ENCODE data around the gene AVPR2. TPM values are rescaled to one million over a fixed set of nuclear protein-coding genes. Genes with fewer than 3 reads are reported as not detected.
A peak's percentile ranks its signal among the peaks of the same experiment; 100 is the strongest.

Gene AVPR2
- total and polyA plus RNA-seq, 9 donors, result 0.34 to 1.5 (median 0.55) TPM; not detected in 3

- Histone ChIP-seq H3K9me3 (no peaks in the 10 kb centered on the region), H3K4me3 (no peak overlapping the region), H3K27ac (no peak overlapping the region), H3K27me3 (no peaks in the 10 kb centered on the region), H3K36me3 (no peaks in the 10 kb centered on the region), H3K4me1 (ENCODE audit: insufficient read depth) (no peaks in the 10 kb centered on the region)
- no peak for DNase-seq
- WGBS, 3 donors, result 88 to 91% (median 88%) methylated on average over 6 of the region's 6 CpGs
- TF ChIP-seq EP300 (IDR thresholded peaks at IDR 0.05) (no peak), POLR2A (IDR thresholded peaks at IDR 0.05) (no peak)
- TF ChIP-seq, protein P1, sequence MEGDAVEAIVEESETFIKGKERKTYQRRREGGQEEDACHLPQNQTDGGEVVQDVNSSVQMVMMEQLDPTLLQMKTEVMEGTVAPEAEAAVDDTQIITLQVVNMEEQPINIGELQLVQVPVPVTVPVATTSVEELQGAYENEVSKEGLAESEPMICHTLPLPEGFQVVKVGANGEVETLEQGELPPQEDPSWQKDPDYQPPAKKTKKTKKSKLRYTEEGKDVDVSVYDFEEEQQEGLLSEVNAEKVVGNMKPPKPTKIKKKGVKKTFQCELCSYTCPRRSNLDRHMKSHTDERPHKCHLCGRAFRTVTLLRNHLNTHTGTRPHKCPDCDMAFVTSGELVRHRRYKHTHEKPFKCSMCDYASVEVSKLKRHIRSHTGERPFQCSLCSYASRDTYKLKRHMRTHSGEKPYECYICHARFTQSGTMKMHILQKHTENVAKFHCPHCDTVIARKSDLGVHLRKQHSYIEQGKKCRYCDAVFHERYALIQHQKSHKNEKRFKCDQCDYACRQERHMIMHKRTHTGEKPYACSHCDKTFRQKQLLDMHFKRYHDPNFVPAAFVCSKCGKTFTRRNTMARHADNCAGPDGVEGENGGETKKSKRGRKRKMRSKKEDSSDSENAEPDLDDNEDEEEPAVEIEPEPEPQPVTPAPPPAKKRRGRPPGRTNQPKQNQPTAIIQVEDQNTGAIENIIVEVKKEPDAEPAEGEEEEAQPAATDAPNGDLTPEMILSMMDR (IDR thresholded peaks at IDR 0.05), result no peak
- intact Hi-C loops (cut with DNase I), result no loop called here
These were observed 15.3 kb upstream of the AVPR2 start for GRCh38 chrX:153889123-153889522.

DNA sequence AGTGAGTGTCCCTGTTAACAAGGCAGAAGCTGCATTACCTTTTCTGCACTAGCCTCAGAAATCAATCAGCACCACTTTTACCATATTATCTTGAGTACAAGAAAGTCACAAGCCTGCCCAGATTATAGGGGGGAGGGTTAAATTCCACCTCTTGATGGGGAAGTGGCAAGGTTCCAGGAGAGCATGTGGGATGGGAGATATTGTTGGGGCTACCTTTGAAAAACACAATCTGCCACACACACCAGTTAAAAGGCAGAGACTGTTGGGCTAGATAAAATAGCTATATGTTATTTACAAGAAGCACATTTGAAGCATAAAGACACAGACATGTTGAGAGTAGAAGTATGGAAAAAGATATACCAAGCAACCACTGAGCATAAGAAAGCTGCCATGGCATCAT, 6.6 kb upstream of the AVPR2 start:
- Histone ChIP-seq H3K4me3 (no peak overlapping the region), H3K4me1 (ENCODE audit: insufficient read depth) (no peaks in the 10 kb centered on the region), H3K27me3 (no peaks in the 10 kb centered on the region), H3K36me3 (no peaks in the 10 kb centered on the region), H3K27ac (no peak overlapping the region), H3K9me3 (peaks cover 0 to 3% of the 10 kb centered on the region in 2 donors)
- no peak for TF ChIP-seq EP300 (IDR thresholded peaks at IDR 0.05)
- TF ChIP-seq POLR2A (IDR thresholded peaks at IDR 0.05), result no peak
- TF ChIP-seq, protein P1 (IDR thresholded peaks at IDR 0.05), result no peak
- DNase-seq, result no peak
- intact Hi-C loops (cut with DNase I), result no loop called here

DNA sequence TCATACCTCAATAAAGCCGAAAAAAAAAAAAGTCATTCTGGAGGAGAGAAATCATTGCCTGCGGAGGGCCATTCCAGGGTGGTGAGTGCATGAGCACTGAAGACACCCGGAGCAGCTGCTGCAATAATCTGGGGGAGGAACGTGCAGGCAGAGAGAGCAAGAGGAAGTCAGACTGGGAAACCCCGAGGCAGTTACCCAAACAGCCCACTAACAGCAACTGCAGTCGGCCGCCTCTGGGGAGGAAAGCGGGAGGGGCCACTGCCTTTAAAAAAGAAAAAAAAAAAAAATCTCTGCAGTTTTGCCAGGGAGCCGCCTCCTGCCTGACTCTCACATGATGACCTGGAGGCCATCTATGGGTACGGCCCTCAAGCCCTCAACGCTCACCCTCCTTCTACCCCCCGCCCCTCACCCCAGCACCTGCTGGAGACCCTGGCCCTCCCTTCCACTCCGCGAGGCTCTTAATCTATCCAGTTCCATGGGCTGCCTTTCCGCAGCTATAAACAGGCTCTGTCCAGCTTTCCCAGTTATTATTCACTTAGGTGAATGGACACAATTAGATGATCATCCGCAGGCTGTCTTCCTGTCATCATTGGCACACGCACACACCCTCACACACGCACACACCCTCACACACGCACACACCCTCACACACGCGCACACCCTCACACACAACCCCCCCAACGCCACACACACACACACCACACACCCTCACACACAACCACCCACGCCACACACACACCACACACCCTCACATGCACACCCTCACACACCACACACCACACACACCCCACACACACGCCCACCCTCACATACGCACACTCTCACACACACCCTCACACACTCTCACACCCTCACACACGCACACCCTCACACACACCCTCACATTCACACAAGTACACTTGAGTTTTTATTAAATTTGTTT, 3.4 kb upstream of the AVPR2 start:
- H3K36me3 ChIP-seq, result no peaks in the 10 kb centered on the region
- intact Hi-C loops (cut with DNase I), result no loop called here
- peaks cover 0 to 3% of the 10 kb centered on the region in 2 donors for H3K9me3 ChIP-seq
- DNase-seq, result peak in 1 of 5 donors; percentile 37
- 41 to 50% (median 42%) methylated on average over 26 of the region's 26 CpGs for WGBS, 3 donors
- no peaks in the 10 kb centered on the region for H3K4me1 ChIP-seq (ENCODE audit: insufficient read depth)
- H3K4me3 ChIP-seq, result no peak overlapping the region
- no peak overlapping the region for H3K27ac ChIP-seq
- TF ChIP-seq POLR2A (IDR thresholded peaks at IDR 0.05) (no peak), EP300 (IDR thresholded peaks at IDR 0.05) (no peak)
- TF ChIP-seq, protein P1 (IDR thresholded peaks at IDR 0.05), result no peak
- H3K27me3 ChIP-seq, result no peaks in the 10 kb centered on the region

GRCh38 chrX:153901753-153902140, 2.7 kb upstream of the AVPR2 start:
- intact Hi-C loops (cut with DNase I), result no loop called here
- Histone ChIP-seq H3K27ac (no peak overlapping the region), H3K36me3 (no peaks in the 10 kb centered on the region), H3K4me1 (ENCODE audit: insufficient read depth) (no peaks in the 10 kb centered on the region), H3K9me3 (no peaks in the 10 kb centered on the region), H3K27me3 (no peaks in the 10 kb centered on the region), H3K4me3 (no peak overlapping the region)
- WGBS, 3 donors, result 46 to 53% (median 46%) methylated on average over 8 of the region's 8 CpGs
- no peak for DNase-seq
- TF ChIP-seq POLR2A (IDR thresholded peaks at IDR 0.05), result no peak
- TF ChIP-seq, protein P1 (IDR thresholded peaks at IDR 0.05), result no peak

All from ovary (tissue), 9 donors.